Ishikawa (cell line): ENCODE measurements around the gene GPR15.

Source experiments
- CEBPB ChIP-seq: IDR thresholded peaks from 2 replicates; pipeline ENCODE4 v1.6.1; 2012
- CREB1 ChIP-seq: IDR thresholded peaks from 2 replicates; pipeline ENCODE4 v1.6.1; 2012; ENCODE audit warnings: low read depth
- EGR1 ChIP-seq: IDR thresholded peaks from 2 replicates; pipeline ENCODE4 v1.6.1; 2012
- EP300 ChIP-seq: IDR thresholded peaks from 2 replicates; pipeline ENCODE4 v1.6.1; 2012; ENCODE audit warnings: borderline replicate concordance
- FOXM1 ChIP-seq: IDR thresholded peaks from 2 replicates; pipeline ENCODE4 v1.6.1; 2012; ENCODE audit warnings: low read depth, borderline replicate concordance
- NFIC ChIP-seq: IDR thresholded peaks from 2 replicates; pipeline ENCODE4 v1.6.1; 2012
- RAD21 ChIP-seq: IDR thresholded peaks from 2 replicates; pipeline ENCODE4 v1.6.1; 2012; ENCODE audit warnings: low read depth
- TAF1 ChIP-seq: IDR thresholded peaks from 2 replicates; pipeline ENCODE4 v1.6.1; 2012; ENCODE audit warnings: low read depth, mild to moderate bottlenecking
- TCF12 ChIP-seq: IDR thresholded peaks from 2 replicates; pipeline ENCODE4 v1.6.1; 2012; ENCODE audit warnings: low read depth
- TEAD4 ChIP-seq: IDR thresholded peaks from 2 replicates; pipeline ENCODE4 v1.6.1; 2012
- YY1 ChIP-seq: IDR thresholded peaks from 2 replicates; pipeline ENCODE4 v1.6.1; 2012; ENCODE audit warnings: low read depth
- ZBTB7A ChIP-seq: IDR thresholded peaks from 2 replicates; pipeline ENCODE4 v1.6.1; 2012; ENCODE audit warnings: low read depth
- TF ChIP-seq, protein P1 (sequence below): IDR thresholded peaks from 2 replicates; pipeline ENCODE4 v1.6.1; 2012
- TF ChIP-seq, protein P2 (sequence below): IDR thresholded peaks from 2 replicates; pipeline ENCODE4 v1.6.1; 2012
- TF ChIP-seq, protein P3 (sequence below): IDR thresholded peaks from 2 replicates; pipeline ENCODE4 v1.6.1; 2012; ENCODE audit warnings: low read depth, mild to moderate bottlenecking

The GPR15 gene

GRCh38 chr3:98529856-98530459, 1.8 kb upstream of the GPR15 start:
- TF ChIP-seq TAF1 (no peak), CEBPB (no peak), CREB1 (no peak), TCF12 (no peak)

GRCh38 chr3:98530676-98531075, 1.1 kb upstream of the GPR15 start:
- TF ChIP-seq EGR1 (no peak), RAD21 (no peak)

- TF ChIP-seq, protein P1, sequence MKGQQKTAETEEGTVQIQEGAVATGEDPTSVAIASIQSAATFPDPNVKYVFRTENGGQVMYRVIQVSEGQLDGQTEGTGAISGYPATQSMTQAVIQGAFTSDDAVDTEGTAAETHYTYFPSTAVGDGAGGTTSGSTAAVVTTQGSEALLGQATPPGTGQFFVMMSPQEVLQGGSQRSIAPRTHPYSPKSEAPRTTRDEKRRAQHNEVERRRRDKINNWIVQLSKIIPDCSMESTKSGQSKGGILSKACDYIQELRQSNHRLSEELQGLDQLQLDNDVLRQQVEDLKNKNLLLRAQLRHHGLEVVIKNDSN: no peak
- TF ChIP-seq TEAD4 (no peak), ZBTB7A (no peak), EGR1 (no peak), CEBPB (no peak), CREB1 (no peak), YY1 (no peak), TCF12 (no peak)
- TF ChIP-seq, protein P2, sequence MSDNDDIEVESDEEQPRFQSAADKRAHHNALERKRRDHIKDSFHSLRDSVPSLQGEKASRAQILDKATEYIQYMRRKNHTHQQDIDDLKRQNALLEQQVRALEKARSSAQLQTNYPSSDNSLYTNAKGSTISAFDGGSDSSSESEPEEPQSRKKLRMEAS: no peak
Measured at GRCh38 chr3:98532275-98532637, 478 bp downstream of the GPR15 start.

DNA sequence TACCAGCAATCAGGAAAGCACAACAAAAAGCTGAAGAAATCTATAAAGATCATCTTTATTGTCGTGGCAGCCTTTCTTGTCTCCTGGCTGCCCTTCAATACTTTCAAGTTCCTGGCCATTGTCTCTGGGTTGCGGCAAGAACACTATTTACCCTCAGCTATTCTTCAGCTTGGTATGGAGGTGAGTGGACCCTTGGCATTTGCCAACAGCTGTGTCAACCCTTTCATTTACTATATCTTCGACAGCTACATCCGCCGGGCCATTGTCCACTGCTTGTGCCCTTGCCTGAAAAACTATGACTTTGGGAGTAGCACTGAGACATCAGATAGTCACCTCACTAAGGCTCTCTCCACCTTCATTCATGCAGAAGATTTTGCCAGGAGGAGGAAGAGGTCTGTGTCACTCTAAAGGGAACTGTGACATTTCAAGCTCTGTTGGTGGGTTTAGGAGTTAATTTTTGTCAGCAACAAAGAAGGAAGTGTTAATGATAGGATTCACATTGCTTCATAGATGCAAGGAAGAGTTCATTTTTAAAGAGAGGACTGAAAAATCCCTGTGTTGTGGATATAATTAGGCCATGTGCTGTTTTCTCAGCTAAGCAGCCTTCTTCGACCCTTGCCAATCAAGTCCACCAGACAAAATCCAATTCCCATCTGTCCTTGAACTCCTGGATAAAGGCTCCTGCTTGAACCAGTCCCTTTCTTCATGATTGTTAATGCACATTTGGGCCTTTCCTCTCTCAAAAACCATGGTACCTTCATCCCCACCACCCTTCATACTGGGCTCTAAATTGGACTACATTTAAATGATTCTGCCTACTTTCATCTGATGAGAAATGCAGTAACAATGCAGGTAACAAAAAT, 1.2 kb downstream of the GPR15 start:
- TF ChIP-seq FOXM1: no peak
- TF ChIP-seq TEAD4: no peak
- TF ChIP-seq, protein P3, sequence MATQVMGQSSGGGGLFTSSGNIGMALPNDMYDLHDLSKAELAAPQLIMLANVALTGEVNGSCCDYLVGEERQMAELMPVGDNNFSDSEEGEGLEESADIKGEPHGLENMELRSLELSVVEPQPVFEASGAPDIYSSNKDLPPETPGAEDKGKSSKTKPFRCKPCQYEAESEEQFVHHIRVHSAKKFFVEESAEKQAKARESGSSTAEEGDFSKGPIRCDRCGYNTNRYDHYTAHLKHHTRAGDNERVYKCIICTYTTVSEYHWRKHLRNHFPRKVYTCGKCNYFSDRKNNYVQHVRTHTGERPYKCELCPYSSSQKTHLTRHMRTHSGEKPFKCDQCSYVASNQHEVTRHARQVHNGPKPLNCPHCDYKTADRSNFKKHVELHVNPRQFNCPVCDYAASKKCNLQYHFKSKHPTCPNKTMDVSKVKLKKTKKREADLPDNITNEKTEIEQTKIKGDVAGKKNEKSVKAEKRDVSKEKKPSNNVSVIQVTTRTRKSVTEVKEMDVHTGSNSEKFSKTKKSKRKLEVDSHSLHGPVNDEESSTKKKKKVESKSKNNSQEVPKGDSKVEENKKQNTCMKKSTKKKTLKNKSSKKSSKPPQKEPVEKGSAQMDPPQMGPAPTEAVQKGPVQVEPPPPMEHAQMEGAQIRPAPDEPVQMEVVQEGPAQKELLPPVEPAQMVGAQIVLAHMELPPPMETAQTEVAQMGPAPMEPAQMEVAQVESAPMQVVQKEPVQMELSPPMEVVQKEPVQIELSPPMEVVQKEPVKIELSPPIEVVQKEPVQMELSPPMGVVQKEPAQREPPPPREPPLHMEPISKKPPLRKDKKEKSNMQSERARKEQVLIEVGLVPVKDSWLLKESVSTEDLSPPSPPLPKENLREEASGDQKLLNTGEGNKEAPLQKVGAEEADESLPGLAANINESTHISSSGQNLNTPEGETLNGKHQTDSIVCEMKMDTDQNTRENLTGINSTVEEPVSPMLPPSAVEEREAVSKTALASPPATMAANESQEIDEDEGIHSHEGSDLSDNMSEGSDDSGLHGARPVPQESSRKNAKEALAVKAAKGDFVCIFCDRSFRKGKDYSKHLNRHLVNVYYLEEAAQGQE: no peak
- no peak for TF ChIP-seq YY1
- TF ChIP-seq NFIC: no peak
- TF ChIP-seq, protein P2: no peak
- TF ChIP-seq ZBTB7A: no peak
- TF ChIP-seq CREB1: no peak
- TF ChIP-seq EP300: no peak
- TF ChIP-seq TCF12: no peak
- TF ChIP-seq CEBPB: no peak
- no peak for TF ChIP-seq TAF1
- TF ChIP-seq, protein P1: no peak
- TF ChIP-seq RAD21: no peak
- no peak for TF ChIP-seq EGR1

- TF ChIP-seq EP300 (no peak), CEBPB (no peak), TAF1 (no peak)
Measured at GRCh38 chr3:98534168-98534567, 2.4 kb downstream of the GPR15 start.

GRCh38 chr3:98534734-98535133, 3.0 kb downstream of the GPR15 start:
- TF ChIP-seq EP300: no peak
- TF ChIP-seq TCF12: no peak
- no peak for TF ChIP-seq RAD21
- TF ChIP-seq TAF1: no peak
- TF ChIP-seq FOXM1: no peak
- TF ChIP-seq EGR1: no peak
- no peak for TF ChIP-seq YY1
- TF ChIP-seq, protein P3: no peak
- TF ChIP-seq NFIC: no peak
- TF ChIP-seq CREB1: no peak
- no peak for TF ChIP-seq CEBPB
- TF ChIP-seq, protein P1: no peak
- TF ChIP-seq, protein P2: no peak
- TF ChIP-seq ZBTB7A: no peak
- TF ChIP-seq TEAD4: no peak
